IMR-90 (cell line): ENCODE measurements around the gene LRPAP1.

Experiments
- BHLHE40 ChIP-seq: fragments of 150-350 bp; IDR thresholded peaks from 2 replicates; pipeline ENCODE4 v1.6.1; 2016; ENCODE audit warnings: mild to moderate bottlenecking, low read depth, low read length
- CEBPB ChIP-seq: IDR thresholded peaks from 2 replicates; pipeline ENCODE4 v1.6.1; 2012; ENCODE audit warnings: low read depth, low read length, improper control_type of control experiment
- MXI1 ChIP-seq: IDR thresholded peaks from 2 replicates; pipeline ENCODE4 v1.6.1; 2012; ENCODE audit warnings: low read depth, mild to moderate bottlenecking, low read length, moderate library complexity, borderline replicate concordance
- POLR2A ChIP-seq: IDR thresholded peaks from 2 replicates; pipeline ENCODE4 v1.6.1; 2012; ENCODE audit warnings: mild to moderate bottlenecking, low read depth, low read length
- RAD21 ChIP-seq: IDR thresholded peaks from 2 replicates; pipeline ENCODE4 v1.6.1; 2012; ENCODE audit warnings: low read length, improper control_type of control experiment
- RFX5 ChIP-seq: IDR thresholded peaks from 2 replicates; pipeline ENCODE4 v1.8.0; 2012; ENCODE audit warnings: low read depth, mild to moderate bottlenecking, low read length, moderate library complexity
- SMC3 ChIP-seq: fragments of 150-350 bp; IDR thresholded peaks from 2 replicates; pipeline ENCODE4 v1.6.1; 2016; ENCODE audit warnings: low read depth, mild to moderate bottlenecking, antibody characterized with exemption, low read length, moderate library complexity
- TF ChIP-seq, protein P1 (sequence below): fragments of 150-350 bp; IDR thresholded peaks from 2 replicates; pipeline ENCODE4 v1.6.1; 2017; ENCODE audit warnings: mild to moderate bottlenecking, antibody characterized with exemption, low read length, low read depth
- TF ChIP-seq, protein P2 (sequence below): conservative IDR thresholded peaks from 2 replicates; pipeline ENCODE4 v1.5.1; 2012; ENCODE audit warnings: mild to moderate bottlenecking, low read depth, low read length, improper control_type of control experiment

DNA sequence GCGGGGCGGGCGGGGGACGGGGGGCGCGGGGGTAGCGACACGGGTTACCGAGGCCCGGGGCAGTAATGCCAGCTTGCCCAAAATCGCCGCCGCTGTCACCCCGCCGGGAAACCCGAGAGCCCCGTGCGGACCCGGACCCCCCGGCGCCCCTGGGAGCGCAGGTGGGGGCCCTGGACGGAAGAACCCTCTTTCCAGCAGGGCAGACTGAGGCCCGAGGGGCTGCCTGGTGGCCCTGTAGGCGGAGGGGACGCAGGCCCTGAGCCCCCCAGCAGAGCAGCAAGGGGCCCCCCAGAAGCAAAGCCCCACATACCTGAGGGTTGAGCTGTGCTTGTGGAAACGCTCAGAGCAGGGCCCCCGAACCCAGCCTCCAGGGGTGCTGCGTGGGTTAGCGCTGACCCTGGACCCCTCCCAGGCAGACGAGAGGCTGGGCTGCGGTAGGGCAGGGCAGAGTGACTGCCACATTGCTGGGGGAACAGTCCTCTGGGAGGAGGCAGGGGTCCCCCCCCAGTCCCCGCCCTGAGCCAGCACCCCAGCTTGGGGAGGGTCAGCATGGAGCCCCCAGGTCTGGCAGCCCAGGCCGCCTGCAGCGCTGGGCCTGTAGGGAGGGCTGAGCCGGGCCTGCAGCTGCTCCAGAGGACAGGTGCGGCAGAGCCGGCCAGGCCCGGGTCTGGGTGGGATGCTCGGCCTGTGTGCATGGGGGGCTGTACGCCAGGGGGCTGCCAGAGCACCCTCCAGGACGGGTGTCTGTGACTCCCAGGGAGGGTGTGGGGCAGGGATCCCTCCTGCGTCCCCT lies 68.5 kb downstream of the LRPAP1 start:
- no peak for TF ChIP-seq POLR2A
- TF ChIP-seq, protein P1, sequence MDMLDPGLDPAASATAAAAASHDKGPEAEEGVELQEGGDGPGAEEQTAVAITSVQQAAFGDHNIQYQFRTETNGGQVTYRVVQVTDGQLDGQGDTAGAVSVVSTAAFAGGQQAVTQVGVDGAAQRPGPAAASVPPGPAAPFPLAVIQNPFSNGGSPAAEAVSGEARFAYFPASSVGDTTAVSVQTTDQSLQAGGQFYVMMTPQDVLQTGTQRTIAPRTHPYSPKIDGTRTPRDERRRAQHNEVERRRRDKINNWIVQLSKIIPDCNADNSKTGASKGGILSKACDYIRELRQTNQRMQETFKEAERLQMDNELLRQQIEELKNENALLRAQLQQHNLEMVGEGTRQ, result no peak
- TF ChIP-seq, protein P2, sequence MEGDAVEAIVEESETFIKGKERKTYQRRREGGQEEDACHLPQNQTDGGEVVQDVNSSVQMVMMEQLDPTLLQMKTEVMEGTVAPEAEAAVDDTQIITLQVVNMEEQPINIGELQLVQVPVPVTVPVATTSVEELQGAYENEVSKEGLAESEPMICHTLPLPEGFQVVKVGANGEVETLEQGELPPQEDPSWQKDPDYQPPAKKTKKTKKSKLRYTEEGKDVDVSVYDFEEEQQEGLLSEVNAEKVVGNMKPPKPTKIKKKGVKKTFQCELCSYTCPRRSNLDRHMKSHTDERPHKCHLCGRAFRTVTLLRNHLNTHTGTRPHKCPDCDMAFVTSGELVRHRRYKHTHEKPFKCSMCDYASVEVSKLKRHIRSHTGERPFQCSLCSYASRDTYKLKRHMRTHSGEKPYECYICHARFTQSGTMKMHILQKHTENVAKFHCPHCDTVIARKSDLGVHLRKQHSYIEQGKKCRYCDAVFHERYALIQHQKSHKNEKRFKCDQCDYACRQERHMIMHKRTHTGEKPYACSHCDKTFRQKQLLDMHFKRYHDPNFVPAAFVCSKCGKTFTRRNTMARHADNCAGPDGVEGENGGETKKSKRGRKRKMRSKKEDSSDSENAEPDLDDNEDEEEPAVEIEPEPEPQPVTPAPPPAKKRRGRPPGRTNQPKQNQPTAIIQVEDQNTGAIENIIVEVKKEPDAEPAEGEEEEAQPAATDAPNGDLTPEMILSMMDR, result no peak
- no peak for TF ChIP-seq RAD21
- no peak for TF ChIP-seq RFX5
- TF ChIP-seq CEBPB, result no peak
- no peak for TF ChIP-seq MXI1
- TF ChIP-seq BHLHE40, result no peak
- TF ChIP-seq SMC3, result no peak
